Measurements from ENCODE around the gene TMEM221. TPM values are rescaled to one million over a fixed set of nuclear protein-coding genes. Genes with fewer than 3 reads are reported as not detected.

TMEM221 gene
- polyA plus RNA-seq, 1 donor from 2014 or later: not detected

GRCh38 chr19:17496337-17496997 lies 48.0 kb upstream of the TMEM221 start:
- no peaks in the 10 kb centered on the region for H3K36me3 ChIP-seq (ENCODE audit: insufficient read depth, low read length)
- H3K9ac ChIP-seq (ENCODE audit: low read length): no peak overlapping the region
- no peaks in the 10 kb centered on the region for H3K9me2 ChIP-seq (ENCODE audit: insufficient read depth, low read length)
- H3K4me2 ChIP-seq (ENCODE audit: low read length): no peak overlapping the region
- TF ChIP-seq EP300 (conservative IDR thresholded peaks at IDR 0.05; ENCODE audit: poor library complexity, severe bottlenecking) (no peak), RAD21 (conservative IDR thresholded peaks at IDR 0.05) (no peak)
- no peak overlapping the region for H2AFZ ChIP-seq (ENCODE audit: low read depth, low read length)
- no peak overlapping the region for H3K27ac ChIP-seq (ENCODE audit: low read length)
- no peaks in the 10 kb centered on the region for H3K9me3 ChIP-seq (ENCODE audit: low read length)
- no peak overlapping the region for H3K4me3 ChIP-seq (ENCODE audit: low read length)
- H3F3A ChIP-seq (ENCODE audit: insufficient read depth, low read length, poor library complexity, severe bottlenecking): no peaks in the 10 kb centered on the region
- H3K27me3 ChIP-seq (ENCODE audit: insufficient read depth, low read depth, low read length): no peaks in the 10 kb centered on the region
- H3K79me2 ChIP-seq (replicated peaks; ENCODE audit: insufficient read depth, low read length): no peaks in the 10 kb centered on the region
- H4K20me1 ChIP-seq (ENCODE audit: insufficient read depth): no peaks in the 10 kb centered on the region

- Histone ChIP-seq H3K4me3 (ENCODE audit: low read length) (no peak overlapping the region), H3K9me3 (ENCODE audit: low read length) (no peaks in the 10 kb centered on the region), H4K20me1 (ENCODE audit: insufficient read depth) (no peaks in the 10 kb centered on the region), H2AFZ (ENCODE audit: low read depth, low read length) (no peak overlapping the region), H3K9me2 (ENCODE audit: insufficient read depth, low read length) (no peaks in the 10 kb centered on the region), H3K27ac (ENCODE audit: low read length) (no peak overlapping the region), H3K4me2 (ENCODE audit: low read length) (no peak overlapping the region), H3K79me2 (replicated peaks; ENCODE audit: insufficient read depth, low read length) (no peaks in the 10 kb centered on the region), H3K36me3 (ENCODE audit: insufficient read depth, low read length) (no peaks in the 10 kb centered on the region), H3F3A (ENCODE audit: insufficient read depth, low read length, poor library complexity, severe bottlenecking) (no peaks in the 10 kb centered on the region), H3K27me3 (ENCODE audit: insufficient read depth, low read depth, low read length) (no peaks in the 10 kb centered on the region), H3K9ac (ENCODE audit: low read length) (no peak overlapping the region)
- TF ChIP-seq SMC3 (conservative IDR thresholded peaks at IDR 0.05; ENCODE audit: poor library complexity) (no peak), RAD21 (conservative IDR thresholded peaks at IDR 0.05) (no peak), TAF1 (IDR thresholded peaks at IDR 0.05; ENCODE audit: low read depth) (no peak), POLR2AphosphoS5 (IDR thresholded peaks at IDR 0.05) (no peak), REST (IDR thresholded peaks at IDR 0.05; ENCODE audit: borderline replicate concordance) (no peak), MXI1 (conservative IDR thresholded peaks at IDR 0.05; ENCODE audit: poor library complexity, severe bottlenecking) (no peak), EP300 (conservative IDR thresholded peaks at IDR 0.05; ENCODE audit: poor library complexity, severe bottlenecking) (no peak), EZH2 (IDR thresholded peaks at IDR 0.05; ENCODE audit: borderline replicate concordance, insufficient read depth, low read length, poor library complexity, severe bottlenecking) (no peak)
- TF ChIP-seq, protein P1, sequence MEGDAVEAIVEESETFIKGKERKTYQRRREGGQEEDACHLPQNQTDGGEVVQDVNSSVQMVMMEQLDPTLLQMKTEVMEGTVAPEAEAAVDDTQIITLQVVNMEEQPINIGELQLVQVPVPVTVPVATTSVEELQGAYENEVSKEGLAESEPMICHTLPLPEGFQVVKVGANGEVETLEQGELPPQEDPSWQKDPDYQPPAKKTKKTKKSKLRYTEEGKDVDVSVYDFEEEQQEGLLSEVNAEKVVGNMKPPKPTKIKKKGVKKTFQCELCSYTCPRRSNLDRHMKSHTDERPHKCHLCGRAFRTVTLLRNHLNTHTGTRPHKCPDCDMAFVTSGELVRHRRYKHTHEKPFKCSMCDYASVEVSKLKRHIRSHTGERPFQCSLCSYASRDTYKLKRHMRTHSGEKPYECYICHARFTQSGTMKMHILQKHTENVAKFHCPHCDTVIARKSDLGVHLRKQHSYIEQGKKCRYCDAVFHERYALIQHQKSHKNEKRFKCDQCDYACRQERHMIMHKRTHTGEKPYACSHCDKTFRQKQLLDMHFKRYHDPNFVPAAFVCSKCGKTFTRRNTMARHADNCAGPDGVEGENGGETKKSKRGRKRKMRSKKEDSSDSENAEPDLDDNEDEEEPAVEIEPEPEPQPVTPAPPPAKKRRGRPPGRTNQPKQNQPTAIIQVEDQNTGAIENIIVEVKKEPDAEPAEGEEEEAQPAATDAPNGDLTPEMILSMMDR (IDR thresholded peaks at IDR 0.05; ENCODE audit: poor library complexity, severe bottlenecking): no peak
These were observed 47.3 kb upstream of the TMEM221 start for GRCh38 chr19:17495639-17496296.
